Suppressor macrophage treated with lipopolysaccharide for 1 hour (primary cell): Measurements from ENCODE around the gene IGF2.

Experiments used
- DNase-seq, 3 donors: peaks; one replicate each; pipeline ENCODE4 v3.0.0-alpha.2; 2020 to 2022

The IGF2 gene

GRCh38 chr11:2169626-2170570 is 30.7 kb upstream of the IGF2 start:
- DNase-seq: no peak

GRCh38 chr11:2169005-2169378 is 29.8 kb upstream of the IGF2 start:
- DNase-seq: no peak

DNA sequence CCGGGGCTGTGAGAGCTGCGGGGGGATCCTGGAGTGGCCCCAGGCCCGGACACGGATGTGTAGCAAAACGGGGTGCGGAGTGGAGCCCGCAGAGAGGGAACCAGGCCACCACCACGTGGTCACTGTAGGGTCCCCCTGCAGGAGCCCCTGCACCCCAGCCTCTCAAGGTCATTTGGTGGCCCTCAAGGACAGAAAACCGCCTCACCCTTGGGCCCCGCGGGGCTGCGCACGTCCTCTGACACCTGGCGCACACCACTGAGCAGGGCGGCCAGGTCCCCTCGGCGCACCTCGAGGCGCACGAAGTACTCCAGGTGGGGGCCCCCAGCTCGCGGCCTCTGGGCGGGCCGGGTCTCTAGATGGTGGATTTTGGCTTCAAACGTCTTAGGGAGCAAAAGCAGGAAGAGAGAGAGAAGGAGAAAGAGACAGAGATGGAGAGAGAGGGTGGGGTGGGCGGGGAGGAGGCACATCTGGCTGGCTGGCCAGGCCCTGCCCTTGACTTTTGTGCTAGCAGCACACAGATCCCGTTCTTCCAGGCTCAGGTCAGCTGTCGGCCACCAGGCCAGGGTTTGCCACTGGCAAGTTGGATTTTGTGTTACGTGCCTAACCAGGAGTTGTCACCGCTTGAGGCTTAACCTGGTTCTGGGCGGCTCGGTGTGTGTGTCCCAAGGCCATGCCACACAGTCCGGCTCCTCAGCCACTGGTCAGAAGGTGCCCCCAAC is 29.3 kb upstream of the IGF2 start:
- no peak for DNase-seq

GRCh38 chr11:2167141-2168045 is 28.2 kb upstream of the IGF2 start:
- DNase-seq: no peak

- DNase-seq: peak; percentile 24 to 46 (median 29)
These were observed 27.1 kb upstream of the IGF2 start for GRCh38 chr11:2166091-2166851.

GRCh38 chr11:2165571-2165970 is 26.4 kb upstream of the IGF2 start:
- DNase-seq: no peak

DNA sequence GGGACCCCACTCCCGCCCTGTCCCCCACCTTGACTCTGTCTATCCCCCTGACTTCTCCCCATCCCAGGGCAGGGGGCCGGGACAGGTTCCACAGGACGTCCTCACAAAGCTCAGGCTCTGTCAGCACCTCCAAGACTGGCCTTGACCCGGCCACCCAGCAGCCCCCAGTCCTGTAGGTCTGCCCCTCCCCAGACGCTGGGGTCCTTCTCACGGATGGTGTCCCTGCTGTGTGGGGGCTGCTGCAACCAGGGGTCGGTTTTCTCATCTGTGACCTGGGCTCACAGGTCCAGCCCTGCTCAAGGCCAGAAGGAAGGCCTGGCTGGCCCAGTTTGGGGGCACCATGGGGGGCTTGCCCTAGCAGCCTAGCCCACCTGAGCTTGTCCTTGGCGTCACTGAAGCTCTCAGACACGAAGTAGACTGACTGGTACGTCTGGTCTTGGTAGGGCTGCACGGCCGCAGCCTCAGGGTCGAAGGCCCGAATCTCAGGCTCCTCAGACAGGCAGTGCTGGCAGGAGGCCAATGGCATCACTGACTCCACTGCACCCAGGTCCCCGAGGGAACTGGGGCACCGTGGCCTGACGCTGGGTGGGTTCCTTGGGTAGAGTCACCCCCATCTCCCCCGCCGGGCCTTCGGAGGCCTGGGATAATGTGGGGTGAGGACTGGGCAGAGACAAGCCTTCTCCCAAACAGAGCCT is 25.8 kb upstream of the IGF2 start:
- no peak for DNase-seq

DNA sequence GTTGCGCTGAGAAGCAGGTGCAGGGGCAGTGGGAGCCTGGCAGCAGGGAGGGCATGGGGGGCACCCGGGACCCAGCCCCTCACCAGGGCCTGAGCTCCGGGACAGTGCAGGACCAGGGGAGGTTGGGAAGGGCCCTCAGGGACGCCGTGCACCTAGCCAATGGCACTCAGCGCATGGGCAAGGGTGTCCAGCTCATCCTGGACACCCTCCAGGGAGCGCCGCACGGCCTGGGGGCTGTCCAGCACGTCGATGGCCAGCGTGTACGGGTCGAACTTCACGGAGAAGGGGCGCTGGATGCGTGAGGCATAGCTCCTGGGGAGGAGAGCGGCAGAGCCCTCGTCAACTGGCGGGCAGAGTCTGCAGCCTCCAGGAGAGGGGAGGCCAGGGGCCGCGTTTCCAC is 24.9 kb upstream of the IGF2 start:
- no peak for DNase-seq

- no peak for DNase-seq
These were observed 24.3 kb upstream of the IGF2 start for GRCh38 chr11:2163428-2163978.

- DNase-seq: no peak
These were observed 21.6 kb upstream of the IGF2 start, which contains the start of gene INS for GRCh38 chr11:2160736-2161259. INS (minus strand) TSS chr11:2161209; CDS start chr11:2160971, 238 bp downstream.

- DNase-seq: no peak
These were observed 20.6 kb upstream of the IGF2 start for GRCh38 chr11:2159536-2160413.

GRCh38 chr11:2158966-2159365 is 19.8 kb upstream of the IGF2 start:
- DNase-seq: no peak

- DNase-seq: no peak
These were observed 19.1 kb upstream of the IGF2 start for GRCh38 chr11:2158296-2158737.

DNA sequence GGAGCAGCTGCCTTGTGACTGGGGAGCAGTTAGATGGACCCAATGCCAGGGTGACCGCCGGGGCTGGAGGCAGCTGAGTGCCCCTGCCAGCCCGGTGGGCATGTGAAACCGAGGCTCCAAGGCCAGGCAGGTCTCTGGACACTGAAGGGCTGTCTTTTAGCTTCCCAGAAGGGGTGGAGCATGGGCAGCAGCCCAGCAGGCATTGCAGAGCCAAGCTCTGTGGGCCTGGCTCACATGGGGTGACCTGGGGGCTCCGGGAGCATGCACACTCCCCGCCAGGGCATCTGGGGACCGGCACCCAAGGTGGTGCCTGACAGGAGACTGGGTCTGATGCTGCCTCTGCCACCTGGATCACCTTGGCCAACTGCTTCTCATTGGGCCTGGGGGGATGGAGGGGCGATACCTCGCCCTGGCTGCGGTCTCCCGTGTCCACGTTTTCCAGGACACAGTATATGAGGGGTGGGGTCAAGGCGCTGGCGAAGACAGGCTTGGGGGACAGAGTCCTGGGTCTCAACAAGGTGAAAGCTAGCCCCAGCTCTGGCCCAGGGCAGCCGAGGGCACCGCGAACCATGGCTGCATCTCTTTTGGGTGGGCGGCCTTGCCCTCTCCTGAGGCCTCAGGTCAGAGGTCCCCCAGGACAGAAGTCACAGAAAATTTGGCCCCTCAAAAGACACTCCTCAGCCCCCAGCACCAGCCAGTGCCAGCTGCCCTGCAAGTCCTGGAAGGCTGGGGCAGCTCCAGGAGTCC is 18.3 kb upstream of the IGF2 start:
- no peak for DNase-seq

- DNase-seq: peak; percentile 69 to 80 (median 77)
These were observed 17.4 kb upstream of the IGF2 start for GRCh38 chr11:2156416-2157182.

DNA sequence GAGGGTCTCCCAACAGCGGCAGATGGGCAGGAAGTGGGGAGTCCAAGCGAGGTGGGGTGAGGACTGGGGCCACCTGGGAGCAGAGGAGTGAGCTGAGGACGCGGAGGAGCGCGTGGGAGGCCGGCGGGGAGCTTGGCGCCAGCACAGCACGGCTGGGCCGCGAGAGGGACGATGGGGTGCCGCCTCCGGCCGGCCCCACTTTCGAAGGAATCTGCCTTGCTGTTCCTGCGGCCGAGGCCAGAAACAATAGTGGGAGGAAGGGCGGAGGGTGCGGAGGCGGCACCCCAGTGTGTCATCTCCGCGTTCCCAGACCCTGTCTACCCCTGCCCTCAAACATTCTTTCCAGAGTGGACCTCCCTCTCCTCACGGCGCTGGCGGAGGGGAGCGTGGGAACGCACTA is 16.3 kb upstream of the IGF2 start:
- DNase-seq: no peak

DNA sequence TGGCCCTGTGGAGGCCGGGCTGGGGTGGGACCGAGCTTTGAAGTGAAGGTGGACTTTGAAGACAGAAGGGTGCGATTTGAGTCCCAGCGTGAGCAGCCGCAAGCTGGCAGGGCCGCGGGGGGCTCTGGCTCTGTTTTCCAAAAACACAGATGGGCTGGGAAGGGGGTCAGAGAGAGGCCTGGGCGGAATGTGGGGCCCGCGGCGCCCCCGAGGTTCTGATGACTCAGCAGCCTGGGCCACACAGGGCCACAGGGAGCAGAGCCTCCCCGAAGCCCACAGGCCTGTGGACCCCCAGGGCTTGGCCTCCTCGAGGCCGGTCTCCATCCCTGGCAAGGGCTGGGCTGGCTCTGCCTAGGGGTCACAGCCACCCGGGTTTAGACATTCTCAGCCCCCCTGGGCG is 15.7 kb upstream of the IGF2 start:
- no peak for DNase-seq

- DNase-seq: no peak
These were observed 15.0 kb upstream of the IGF2 start for GRCh38 chr11:2154195-2154585.
